GM18502 (cell line): ENCODE results near the gene BABAM2.
"Not testable (repeated sequence)": the region's sequence is repeated elsewhere in the genome, so short reads cannot be mapped to it uniquely, and the experiment has no call there.

ENCODE experiments used
- ATAC-seq: cut with Tn5 transposase; IDR thresholded peaks from one replicate; pipeline ENCODE4 v1.9.1; 2021; ENCODE audit warnings: mild to moderate bottlenecking; ENCODE audit not compliant: unreplicated experiment, poor library complexity

Gene BABAM2

GRCh38 chr2:28098501-28099225 lies 208.1 kb downstream of the BABAM2 start:
- no peak for ATAC-seq

GRCh38 chr2:28101123-28101522 lies 210.6 kb downstream of the BABAM2 start:
- ATAC-seq = no peak

GRCh38 chr2:28101892-28102291 lies 211.4 kb downstream of the BABAM2 start:
- no peak for ATAC-seq

GRCh38 chr2:28102455-28102874 lies 211.9 kb downstream of the BABAM2 start:
- no peak for ATAC-seq

GRCh38 chr2:28103611-28104010 lies 213.1 kb downstream of the BABAM2 start:
- ATAC-seq = no peak

- ATAC-seq = no peak
These were observed 217.6 kb downstream of the BABAM2 start for GRCh38 chr2:28108143-28108542.

GRCh38 chr2:28113771-28114170 lies 223.2 kb downstream of the BABAM2 start:
- not testable (repeated sequence) for ATAC-seq

GRCh38 chr2:28117104-28117596 lies 226.6 kb downstream of the BABAM2 start:
- ATAC-seq = no peak

GRCh38 chr2:28119631-28120030 lies 229.1 kb downstream of the BABAM2 start:
- ATAC-seq = no peak

- no peak for ATAC-seq
These were observed 237.9 kb downstream of the BABAM2 start for GRCh38 chr2:28128281-28128950.

- ATAC-seq = no peak
These were observed 239.6 kb downstream of the BABAM2 start for GRCh38 chr2:28129955-28130695.

GRCh38 chr2:28133778-28134177 lies 243.2 kb downstream of the BABAM2 start:
- ATAC-seq = no peak

GRCh38 chr2:28134262-28134812 lies 243.8 kb downstream of the BABAM2 start:
- ATAC-seq = no peak

GRCh38 chr2:28134857-28135256 lies 244.3 kb downstream of the BABAM2 start:
- no peak for ATAC-seq

GRCh38 chr2:28135324-28135723 lies 244.8 kb downstream of the BABAM2 start:
- no peak for ATAC-seq

- no peak for ATAC-seq
These were observed 245.3 kb downstream of the BABAM2 start for GRCh38 chr2:28135799-28136198.

- ATAC-seq = no peak
These were observed 246.0 kb downstream of the BABAM2 start for GRCh38 chr2:28136556-28136955.

- ATAC-seq = no peak
These were observed 246.7 kb downstream of the BABAM2 start for GRCh38 chr2:28137221-28137620.

GRCh38 chr2:28142386-28142785 lies 251.9 kb downstream of the BABAM2 start:
- no peak for ATAC-seq

- no peak for ATAC-seq
These were observed 257.5 kb downstream of the BABAM2 start for GRCh38 chr2:28148000-28148399.

GRCh38 chr2:28148566-28148965 lies 258.0 kb downstream of the BABAM2 start:
- no peak for ATAC-seq
